H1 (cell line): ENCODE results near the gene RABEP2. TPM values are rescaled to one million over a fixed set of nuclear protein-coding genes. Genes with fewer than 3 reads are reported as not detected.

Experiments used
- CTCF ChIA-PET: fragments of 300-600 bp; sonication (Branson Sonifier 250); formaldehyde crosslinking; loops from one replicate; lab custom pipeline; 2021; ENCODE audit not compliant: partially characterized antibody; lab: Charles Lee
- POLR2A ChIA-PET: fragments of 300-600 bp; sonication (Branson Sonifier 250); formaldehyde crosslinking; loops from one replicate; lab custom pipeline; 2021; ENCODE audit warnings: inconsistent platforms; ENCODE audit not compliant: partially characterized antibody; lab: Charles Lee
- DNase-seq, 2 experiments: peaks; one replicate each; pipeline versions ENCODE4 v3.0.0 to v3.0.0-alpha.2; 2010 to 2022; ENCODE audit warnings: low spot score in 2 of 2, low read depth in 1 of 2, mixed read lengths in 1 of 2
- FAIRE-seq: peaks from 2 replicates; lab custom pipeline; 2011; peaks lifted over from hg19 to GRCh38; lab: Jason Lieb, UNC
- H2AFZ ChIP-seq: 2 replicates; pipeline ENCODE4 v1.8.1; 2012; ENCODE audit warnings: low read length, inconsistent platforms
- H2AK5ac ChIP-seq: 2 replicates; pipeline ENCODE4 v1.6.1; 2013; ENCODE audit warnings: low read depth, low read length
- H2BK120ac ChIP-seq: replicated peaks from 2 replicates; pipeline ENCODE3; 2013; ENCODE audit warnings: low read depth, low read length, inconsistent platforms
- H2BK12ac ChIP-seq: 2 replicates; pipeline ENCODE4 v1.6.1; 2013; ENCODE audit warnings: low read depth, low read length
- H2BK15ac ChIP-seq: 2 replicates; pipeline ENCODE4 v1.6.1; 2013; ENCODE audit warnings: low read length
- H2BK20ac ChIP-seq: 2 replicates; pipeline ENCODE4 v1.6.1; 2013; ENCODE audit warnings: low read length
- H2BK5ac ChIP-seq: 2 replicates; pipeline ENCODE4 v1.6.1; 2013; ENCODE audit warnings: low read depth, low read length
- H3K14ac ChIP-seq: 2 replicates; pipeline ENCODE4 v1.6.1; 2013; ENCODE audit warnings: inconsistent platforms; ENCODE audit not compliant: insufficient read length
- H3K18ac ChIP-seq: 2 replicates; pipeline ENCODE4 v1.6.1; 2013; ENCODE audit warnings: low read length; ENCODE audit errors: extremely low read depth
- H3K23ac ChIP-seq: 2 replicates; pipeline ENCODE4 v1.6.1; 2013; ENCODE audit warnings: inconsistent platforms; ENCODE audit not compliant: insufficient read length
- H3K23me2 ChIP-seq: 2 replicates; pipeline ENCODE4 v1.6.1; 2013; ENCODE audit warnings: low read depth, low read length
- H3K27ac ChIP-seq: 2 replicates; pipeline ENCODE4 v1.6.1; 2011; ENCODE audit warnings: low read depth, low read length, inconsistent platforms
- H3K27me3 ChIP-seq, 4 experiments: replicated peaks in 1 of 4; 1 replicate in 1 of 4; 2 replicates in 3 of 4; pipeline versions ENCODE4 v1.6.1 to v1.8.1; 2011 to 2013; ENCODE audit warnings: low read length in 3 of 4, mild to moderate bottlenecking in 3 of 4, inconsistent platforms in 2 of 4, mixed read lengths in 2 of 4, moderate library complexity in 1 of 4; ENCODE audit not compliant: control insufficient read depth in 3 of 4, insufficient read depth in 3 of 4; ENCODE audit errors: extremely low read depth in 1 of 4
- H3K36me3 ChIP-seq, 4 experiments: 2 replicates each; pipeline versions ENCODE4 v1.6.1 to v1.8.1; 2011 to 2013; ENCODE audit warnings: mild to moderate bottlenecking in 4 of 4, low read length in 3 of 4, moderate library complexity in 2 of 4, control low read depth in 1 of 4, inconsistent platforms in 1 of 4; ENCODE audit not compliant: insufficient read depth in 4 of 4, control insufficient read depth in 2 of 4
- H3K4ac ChIP-seq: replicated peaks from 2 replicates; pipeline ENCODE3; 2013; ENCODE audit warnings: low read length, low read depth, mixed read lengths, inconsistent platforms; ENCODE audit not compliant: insufficient read length
- H3K4me1 ChIP-seq, 4 experiments: replicated peaks in 1 of 4; 1 replicate in 1 of 4; 2 replicates in 3 of 4; pipeline versions ENCODE4 v1.6.1 to v1.8.1; 2011 to 2013; ENCODE audit warnings: low read length in 3 of 4, inconsistent platforms in 2 of 4, mixed read lengths in 1 of 4; ENCODE audit not compliant: insufficient read depth in 4 of 4, control insufficient read depth in 3 of 4
- H3K4me2 ChIP-seq, 2 experiments: 2 replicates each; pipeline versions ENCODE4 v1.6.1 to v1.8.1; 2011 to 2013; ENCODE audit warnings: low read depth in 2 of 2, low read length in 2 of 2, control low read depth in 1 of 2, inconsistent platforms in 1 of 2, mild to moderate bottlenecking in 1 of 2; ENCODE audit not compliant: insufficient read depth in 1 of 2
- H3K4me3 ChIP-seq, 4 experiments: fragments of 200-600, 300-600 bp in 1 of 4; sonication (generic), shearing (Covaris generic), sonication (Bioruptor Twin) in 1 of 4; 2 replicates each; pipeline versions ENCODE4 v1.5.1 to v1.8.1; 2011 to 2016; ENCODE audit warnings: low read length in 4 of 4, low read depth in 3 of 4, control low read depth in 2 of 4, inconsistent platforms in 2 of 4, mild to moderate bottlenecking in 2 of 4, mixed read lengths in 1 of 4, moderate library complexity in 1 of 4; ENCODE audit not compliant: insufficient read depth in 2 of 4; ENCODE audit errors: extremely low read depth in 1 of 4
- H3K56ac ChIP-seq: replicated peaks from 2 replicates; pipeline ENCODE3; 2013; ENCODE audit warnings: low read depth, mild to moderate bottlenecking, mixed read lengths, low read length, inconsistent platforms; ENCODE audit not compliant: insufficient read length
- H3K79me1 ChIP-seq: 2 replicates; pipeline ENCODE4 v1.6.1; 2013; ENCODE audit warnings: low read depth, low read length, control low read depth
- H3K79me2 ChIP-seq, 2 experiments: 2 replicates each; pipeline versions ENCODE4 v1.6.1 to v1.8.1; 2012 to 2013; ENCODE audit warnings: low read length in 2 of 2, mild to moderate bottlenecking in 2 of 2, inconsistent platforms in 1 of 2; ENCODE audit not compliant: insufficient read depth in 2 of 2, control insufficient read depth in 1 of 2
- H3K9ac ChIP-seq, 4 experiments: replicated peaks in 1 of 4; 1 replicate in 1 of 4; 2 replicates in 3 of 4; pipeline versions ENCODE4 v1.6.1 to v1.8.1; 2011 to 2013; ENCODE audit warnings: low read depth in 3 of 4, low read length in 3 of 4, control low read depth in 2 of 4, mild to moderate bottlenecking in 2 of 4, moderate library complexity in 2 of 4, inconsistent platforms in 1 of 4; ENCODE audit errors: extremely low read depth in 1 of 4
- H3K9me3 ChIP-seq, 2 experiments: 2 replicates each; pipeline versions ENCODE4 v1.6.1 to v1.8.1; 2012 to 2013; ENCODE audit warnings: mild to moderate bottlenecking in 2 of 2, moderate library complexity in 2 of 2, control low read depth in 1 of 2, inconsistent platforms in 1 of 2, low read depth in 1 of 2, low read length in 1 of 2, mixed read lengths in 1 of 2; ENCODE audit not compliant: insufficient read depth in 2 of 2
- H4K20me1 ChIP-seq, 2 experiments: replicated peaks in 1 of 2; 2 replicates each; pipeline versions ENCODE3 to v1.8.1; 2011 to 2013; ENCODE audit warnings: inconsistent platforms in 2 of 2, low read length in 2 of 2, mild to moderate bottlenecking in 1 of 2; ENCODE audit not compliant: insufficient read depth in 2 of 2, control insufficient read depth in 1 of 2
- H4K5ac ChIP-seq: 2 replicates; pipeline ENCODE4 v1.6.1; 2013; ENCODE audit warnings: low read length, low read depth, mixed read lengths, inconsistent platforms; ENCODE audit not compliant: insufficient read length
- H4K8ac ChIP-seq: 2 replicates; pipeline ENCODE4 v1.8.0; 2013; ENCODE audit warnings: mild to moderate bottlenecking, moderate library complexity, low read length, inconsistent platforms; ENCODE audit not compliant: insufficient read depth; ENCODE audit errors: extremely low read depth
- H4K91ac ChIP-seq: replicated peaks from 2 replicates; pipeline ENCODE3; 2013; ENCODE audit warnings: low read length, mixed read lengths, inconsistent platforms; ENCODE audit not compliant: insufficient read length
- CREB1 ChIP-seq: IDR thresholded peaks from 2 replicates; pipeline ENCODE4 v1.6.1; 2012; ENCODE audit warnings: inconsistent platforms
- HDAC2 ChIP-seq, 2 experiments: fragments of 300-600 bp in 1 of 2; sonication (generic) in 1 of 2; IDR thresholded peaks; 2 replicates each; pipeline ENCODE4 v1.6.1; 2011 to 2012; ENCODE audit warnings: low read depth in 2 of 2, low read length in 2 of 2, mild to moderate bottlenecking in 2 of 2, moderate library complexity in 2 of 2, borderline replicate concordance in 1 of 2, inconsistent platforms in 1 of 2
- MAFK ChIP-seq: IDR thresholded peaks from 2 replicates; pipeline ENCODE4 v1.6.1; 2012; ENCODE audit warnings: low read depth, mild to moderate bottlenecking, improper control_type of control experiment, low read length
- PHF8 ChIP-seq: fragments of 200-600 bp; sonication (generic); conservative IDR thresholded peaks from 2 replicates; pipeline ENCODE4 v1.7.1; 2012; ENCODE audit warnings: low read depth, mild to moderate bottlenecking, inconsistent platforms, low read length, moderate library complexity
- POLR2A ChIP-seq, 2 experiments: IDR thresholded peaks; 1 replicate in 1 of 2; 2 replicates in 1 of 2; pipeline ENCODE4 v1.6.1; 2011; ENCODE audit warnings: low read depth in 2 of 2, low read length in 2 of 2, mild to moderate bottlenecking in 2 of 2; ENCODE audit errors: control extremely low read depth in 1 of 2
- POLR2AphosphoS5 ChIP-seq: IDR thresholded peaks from 2 replicates; pipeline ENCODE4 v1.6.1; 2011; ENCODE audit warnings: low read depth, low read length
- SP1 ChIP-seq: IDR thresholded peaks from 2 replicates; pipeline ENCODE4 v1.6.1; 2011; ENCODE audit warnings: low read depth, low read length
- TCF12 ChIP-seq: IDR thresholded peaks from 2 replicates; pipeline ENCODE4 v1.6.1; 2011; ENCODE audit warnings: low read depth, mild to moderate bottlenecking, low read length
- WGBS, 2 experiments: shearing (Covaris generic) in 1 of 2; methylation state at CpG; one replicate each; pipeline versions ENCODE4 v1.1.6 to v1.1.7; 2013 to 2015; ENCODE audit warnings: low lambda C conversion rate in 2 of 2, mixed read lengths in 2 of 2, inconsistent platforms in 1 of 2, low coverage in 1 of 2, missing lambda C conversion rate in 1 of 2; ENCODE audit not compliant: insufficient replicate concordance in 2 of 2, insufficient coverage in 1 of 2, insufficient read length in 1 of 2; ENCODE audit errors: extremely low coverage in 1 of 2, missing lambda C conversion rate in 1 of 2; 5-methylcytosine and 5-hydroxymethylcytosine counted together
- polyA plus RNA-seq, 7 experiments: library from polyadenylated mRNA; depleted of rRNA in 3 of 7; stranded (reverse) in 5 of 7; unstranded in 2 of 7; fragments of >200 nt in 5 of 7; fragments of 200-250 nt in 2 of 7; gene quantifications; 1 replicate in 5 of 7; 2 replicates in 1 of 7; 4 replicates in 1 of 7; pipeline versions ENCODE4 v1.2.1 to v1.2.3, GENCODE V29; 2011 to 2013; ENCODE audit warnings: missing spikeins in 2 of 7, mixed read lengths in 2 of 7
- total RNA-seq: library from RNA; stranded (reverse); fragmentation: NEBNext Ultra II Directional; extraction: Animal tissue kit (Norgen Biotek cat#: 25700); gene quantifications from 2 replicates; pipeline ENCODE4 v1.2.1, GENCODE V29; 2021
- TF ChIP-seq, protein P1 (sequence below): IDR thresholded peaks from 2 replicates; pipeline ENCODE4 v1.6.1; 2012; ENCODE audit warnings: inconsistent platforms

RABEP2 gene
- total and polyA plus RNA-seq, 2 of the 8 experiments (the other 6 are each of a cell fraction or from before 2014, with no cell fraction given): 10.4 to 14.9 TPM

DNA sequence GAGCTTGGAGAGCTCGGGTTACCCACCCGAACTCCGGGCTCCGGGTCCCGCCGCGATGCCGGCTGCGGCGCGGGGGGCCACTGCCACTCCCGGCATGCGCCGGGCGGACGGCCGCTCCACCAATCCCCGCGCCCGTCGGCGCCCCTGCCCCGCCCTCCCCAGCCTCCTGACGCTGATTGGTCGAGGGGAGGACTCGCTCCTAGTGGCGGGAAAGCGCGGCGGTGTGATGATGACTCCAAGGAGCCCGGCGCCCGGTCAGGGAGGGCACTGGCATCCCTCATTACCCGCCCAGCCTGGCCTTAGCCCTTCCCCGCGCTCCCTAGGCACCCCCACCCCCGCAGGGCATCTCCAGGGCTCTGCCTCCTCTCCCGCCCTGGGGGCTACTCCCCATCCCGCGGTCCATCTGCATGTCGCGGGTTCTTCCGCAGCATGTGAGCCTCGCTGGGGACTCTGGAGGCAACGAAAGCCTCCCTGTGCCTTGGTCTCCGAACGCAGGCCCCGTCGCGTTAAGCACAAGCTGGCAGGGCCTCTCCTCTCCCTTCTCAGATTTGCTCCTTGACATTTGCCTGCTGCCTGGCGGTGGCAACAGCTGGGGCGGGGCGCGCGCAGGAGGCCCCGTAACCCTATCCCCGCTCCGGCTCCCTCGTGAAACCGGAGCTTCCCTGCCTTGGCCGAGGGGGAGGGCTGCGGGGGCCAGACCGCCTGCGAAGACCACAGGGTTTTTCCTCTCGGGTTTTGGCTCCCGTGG lies 45.0 kb downstream of the RABEP2 start:
- DNase-seq: peak; percentile 67 to 89
- Histone ChIP-seq H4K91ac (peak overlapping the region; percentile 93), H3K4me2 (peak overlapping the region; percentile 78 to 84), H3K56ac (peak overlapping the region; percentile 67), H3K27me3 (peaks cover 0 to 8% (median 7%) of the 10 kb centered on the region in 4 experiments; a peak in 2 of 7 replicates), H3K23ac (no peak overlapping the region), H3K4me1 (peaks cover 0 to 41% (median 30%) of the 10 kb centered on the region in 4 experiments; a peak in 6 of 7 replicates), H4K8ac (peak overlapping the region; percentile 97; the same call in 1 of the 2 replicates), H3K9ac (peak overlapping the region in 3 of 4 experiments; percentile 69 to 74 (median 74); a peak in 6 of 7 replicates), H2BK20ac (peak overlapping the region; percentile 48; the same call in 1 of the 2 replicates), H2BK15ac (peak overlapping the region; percentile 72; the same call in 1 of the 2 replicates), H3K9me3 (no peaks in the 10 kb centered on the region), H3K4ac (peak overlapping the region; percentile 70), H3K79me2 (no peaks in the 10 kb centered on the region), H3K36me3 (no peaks in the 10 kb centered on the region), H3K14ac (no peak overlapping the region), H4K20me1 (peaks cover 2% of the 10 kb centered on the region in 2 experiments), H3K27ac (peak overlapping the region; percentile 59; the same call in 1 of the 2 replicates), H4K5ac (peak overlapping the region; percentile 17), H3K23me2 (peaks cover 13% of the 10 kb centered on the region), H2BK5ac (peak overlapping the region; percentile 71; the same call in 1 of the 2 replicates), H2BK120ac (no peak overlapping the region), H3K4me3 (peak overlapping the region; percentile 61 to 78 (median 68)), H2AK5ac (no peak overlapping the region), H3K18ac (peak overlapping the region; percentile 97), H3K79me1 (no peaks in the 10 kb centered on the region; the same call in none of the 2 replicates), H2AFZ (peak overlapping the region; percentile 20; the same call in 1 of the 2 replicates), H2BK12ac (peak overlapping the region; percentile 98; the same call in 1 of the 2 replicates)
- FAIRE-seq: no peak
- ChIA-PET CTCF (interaction anchor here (0.9 to 2.7 kb wide), 4 partner anchors 32 to 64 kb away, joined by 3 to 18 read pairs (median 4); no protein-coding TSS in a partner anchor), POLR2A (interaction anchor here (0.7 to 13.3 kb wide), 18 partner anchors 9 to 94 kb away, joined by 3 to 164 read pairs (median 6); partner anchors contain the start of genes ATXN2L, NFATC2IP, SH2B1 and TUFM)
- 2% methylated on average over 47 of the region's 66 CpGs; no CpG with 5 or more reads in 1 of the 2 experiments for WGBS, 2 experiments
- TF ChIP-seq CREB1: peak; percentile 20; the same call in 1 of the 2 replicates
- peak; percentile 56; the same call in 1 of the 2 replicates for TF ChIP-seq PHF8
- TF ChIP-seq, protein P1, sequence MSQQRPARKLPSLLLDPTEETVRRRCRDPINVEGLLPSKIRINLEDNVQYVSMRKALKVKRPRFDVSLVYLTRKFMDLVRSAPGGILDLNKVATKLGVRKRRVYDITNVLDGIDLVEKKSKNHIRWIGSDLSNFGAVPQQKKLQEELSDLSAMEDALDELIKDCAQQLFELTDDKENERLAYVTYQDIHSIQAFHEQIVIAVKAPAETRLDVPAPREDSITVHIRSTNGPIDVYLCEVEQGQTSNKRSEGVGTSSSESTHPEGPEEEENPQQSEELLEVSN: peak; percentile 99
- 0 out of 2 replicates have a peak, but pooled peaks have one; percentile 14 for TF ChIP-seq TCF12
- TF ChIP-seq MAFK: no peak
- peak in 1 of 2 experiments; percentile 79; a peak in 1 of 4 replicates for TF ChIP-seq HDAC2 (IDR thresholded peaks at IDR 0.05; ENCODE audit: borderline replicate concordance in 1 of 2, low read depth in 2 of 2, low read length in 2 of 2)
- peak in 1 of 2 experiments; percentile 46; a peak in 1 of 3 replicates for TF ChIP-seq POLR2A (IDR thresholded peaks at IDR 0.05; ENCODE audit: control extremely low read depth in 1 of 2, low read depth in 2 of 2, low read length in 2 of 2)
- TF ChIP-seq SP1: peak; percentile 52; the same call in 1 of the 2 replicates
- peak; percentile 54 for TF ChIP-seq POLR2AphosphoS5
